HepG2 (cell line): ENCODE results near the gene SYNGR1. TPM values are rescaled to one million over a fixed set of nuclear protein-coding genes. Genes with fewer than 3 reads are reported as not detected.

Experiments
- CEBPB ChIP-seq: IDR thresholded peaks from 2 replicates; pipeline ENCODE4 v1.6.1; 2011; ENCODE audit warnings: low read depth, low read length, improper control_type of control experiment, borderline replicate concordance
- HOXA3 ChIP-seq: sonication (generic); formaldehyde crosslinking; IDR thresholded peaks from 2 replicates; pipeline ENCODE4 v1.5.0; 2020; ENCODE audit warnings: missing genetic modification reagents
- MEF2D ChIP-seq: sonication (generic); formaldehyde crosslinking; IDR thresholded peaks from 2 replicates; pipeline ENCODE4 v1.5.1; 2020; ENCODE audit warnings: mild to moderate bottlenecking, missing genetic modification reagents
- ZNF263 ChIP-seq: sonication (generic); formaldehyde crosslinking; IDR thresholded peaks from 2 replicates; pipeline ENCODE4 v1.4.0; 2020; ENCODE audit warnings: missing genetic modification reagents
- ZNF460 ChIP-seq: sonication (generic); formaldehyde crosslinking; IDR thresholded peaks from 2 replicates; pipeline ENCODE4 v1.5.1; 2020; ENCODE audit warnings: missing genetic modification reagents, mild to moderate bottlenecking, borderline replicate concordance
- ZNF556 ChIP-seq: sonication (generic); formaldehyde crosslinking; IDR thresholded peaks from 2 replicates; pipeline ENCODE4 v1.4.0; 2020; ENCODE audit warnings: mild to moderate bottlenecking, missing genetic modification reagents, borderline replicate concordance
- ZNF615 ChIP-seq: sonication (generic); formaldehyde crosslinking; IDR thresholded peaks from 2 replicates; pipeline ENCODE4 v1.5.0; 2020; ENCODE audit warnings: mild to moderate bottlenecking, missing genetic modification reagents, borderline replicate concordance
- polyA plus RNA-seq, 8 experiments: library from polyadenylated mRNA; depleted of rRNA in 3 of 8; stranded (reverse) in 7 of 8; unstranded in 1 of 8; fragments of >200 nt; fragmentation: Illumina TruSeq in 4 of 8; extraction: Trizol in 4 of 8; gene quantifications; 2 replicates each; pipeline versions ENCODE4 v1.2.1 to v1.2.3, GENCODE V29; 2011 to 2016; ENCODE audit warnings: low read depth in 4 of 8, missing spikeins in 1 of 8, mixed read lengths in 1 of 8; ENCODE audit not compliant: insufficient read depth in 1 of 8
- total RNA-seq, 5 experiments: library from RNA; depleted of rRNA; stranded (reverse); fragments of >200 nt; fragmentation: Illumina TruSeq; extraction: Trizol; gene quantifications; 2 replicates each; pipeline ENCODE4 v1.2.3, GENCODE V29; 2016; ENCODE audit warnings: low read depth in 1 of 5
- TF ChIP-seq, protein P1 (sequence below): sonication (generic); formaldehyde crosslinking; IDR thresholded peaks from 2 replicates; pipeline ENCODE4 v1.5.0; 2020; ENCODE audit warnings: mild to moderate bottlenecking, missing genetic modification reagents, borderline replicate concordance
- TF ChIP-seq, protein P2 (sequence below): sonication (generic); formaldehyde crosslinking; IDR thresholded peaks from 2 replicates; pipeline ENCODE4 v1.4.0; 2020; ENCODE audit warnings: missing genetic modification reagents
- TF ChIP-seq, protein P3 (sequence below): sonication (generic); formaldehyde crosslinking; IDR thresholded peaks from 2 replicates; pipeline ENCODE4 v1.5.0; 2020; ENCODE audit warnings: missing genetic modification reagents
- TF ChIP-seq, protein P4 (sequence below): sonication (generic); formaldehyde crosslinking; IDR thresholded peaks from 2 replicates; pipeline ENCODE4 v1.4.0; 2020; ENCODE audit warnings: missing genetic modification reagents
- TF ChIP-seq, protein P5 (sequence below): sonication (generic); formaldehyde crosslinking; IDR thresholded peaks from 2 replicates; pipeline ENCODE4 v1.8.0; 2023; ENCODE audit warnings: mild to moderate bottlenecking, missing genetic modification reagents
- TF ChIP-seq, protein P6 (sequence below): sonication (generic); formaldehyde crosslinking; IDR thresholded peaks from 2 replicates; pipeline ENCODE4 v1.4.0; 2020; ENCODE audit warnings: missing genetic modification reagents, borderline replicate concordance
- TF ChIP-seq, protein P7 (sequence below): IDR thresholded peaks from 2 replicates; pipeline ENCODE4 v1.6.1; 2018; ENCODE audit warnings: missing genetic modification reagents, mild to moderate bottlenecking, missing compliant biosample characterization

SYNGR1 gene
- total and polyA plus RNA-seq, 2 of the 13 experiments (the other 11 are each of a cell fraction or from before 2014, with no cell fraction given) = 0.27 to 2.7 TPM

DNA sequence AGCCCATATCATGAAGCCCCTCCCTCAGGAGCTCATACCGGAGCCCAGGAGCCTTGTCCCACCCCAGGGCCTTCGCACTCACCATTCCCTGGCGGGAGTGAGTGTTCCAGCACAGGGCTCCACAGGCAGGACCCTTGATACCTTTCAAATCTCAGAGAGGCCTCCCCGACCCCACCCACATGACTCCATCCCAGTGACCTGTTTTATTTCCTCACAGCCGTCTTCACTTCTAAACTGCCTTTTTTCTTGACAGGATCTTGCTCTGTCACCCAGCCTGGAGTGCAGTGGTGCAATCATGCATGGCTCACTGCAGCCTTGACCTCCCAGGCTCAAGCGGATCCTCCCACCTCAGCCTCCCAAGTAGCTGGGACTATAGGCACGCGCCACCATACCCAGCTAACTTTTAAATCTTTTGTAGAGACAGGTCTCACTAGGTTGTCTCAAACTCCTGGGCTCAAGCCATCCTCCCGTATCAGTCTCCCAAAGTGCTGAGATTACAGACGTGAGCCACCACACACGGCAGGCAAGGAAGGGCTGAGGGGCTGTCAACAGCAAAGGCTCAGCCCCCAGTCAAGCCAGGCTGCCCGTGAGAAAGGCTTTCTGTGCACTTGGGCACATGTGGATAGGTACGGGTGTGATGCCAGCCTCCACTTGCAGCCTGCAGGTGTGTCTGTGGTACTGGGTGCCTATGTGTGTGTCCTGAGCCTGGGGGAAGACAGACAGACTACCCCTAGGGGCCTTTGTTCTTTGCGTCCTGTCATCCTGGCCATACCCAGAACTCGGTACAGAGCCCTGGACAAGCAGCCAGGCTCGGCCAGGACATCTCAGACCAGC lies 39.7 kb upstream of the SYNGR1 start (continued):
- TF ChIP-seq, protein P1, sequence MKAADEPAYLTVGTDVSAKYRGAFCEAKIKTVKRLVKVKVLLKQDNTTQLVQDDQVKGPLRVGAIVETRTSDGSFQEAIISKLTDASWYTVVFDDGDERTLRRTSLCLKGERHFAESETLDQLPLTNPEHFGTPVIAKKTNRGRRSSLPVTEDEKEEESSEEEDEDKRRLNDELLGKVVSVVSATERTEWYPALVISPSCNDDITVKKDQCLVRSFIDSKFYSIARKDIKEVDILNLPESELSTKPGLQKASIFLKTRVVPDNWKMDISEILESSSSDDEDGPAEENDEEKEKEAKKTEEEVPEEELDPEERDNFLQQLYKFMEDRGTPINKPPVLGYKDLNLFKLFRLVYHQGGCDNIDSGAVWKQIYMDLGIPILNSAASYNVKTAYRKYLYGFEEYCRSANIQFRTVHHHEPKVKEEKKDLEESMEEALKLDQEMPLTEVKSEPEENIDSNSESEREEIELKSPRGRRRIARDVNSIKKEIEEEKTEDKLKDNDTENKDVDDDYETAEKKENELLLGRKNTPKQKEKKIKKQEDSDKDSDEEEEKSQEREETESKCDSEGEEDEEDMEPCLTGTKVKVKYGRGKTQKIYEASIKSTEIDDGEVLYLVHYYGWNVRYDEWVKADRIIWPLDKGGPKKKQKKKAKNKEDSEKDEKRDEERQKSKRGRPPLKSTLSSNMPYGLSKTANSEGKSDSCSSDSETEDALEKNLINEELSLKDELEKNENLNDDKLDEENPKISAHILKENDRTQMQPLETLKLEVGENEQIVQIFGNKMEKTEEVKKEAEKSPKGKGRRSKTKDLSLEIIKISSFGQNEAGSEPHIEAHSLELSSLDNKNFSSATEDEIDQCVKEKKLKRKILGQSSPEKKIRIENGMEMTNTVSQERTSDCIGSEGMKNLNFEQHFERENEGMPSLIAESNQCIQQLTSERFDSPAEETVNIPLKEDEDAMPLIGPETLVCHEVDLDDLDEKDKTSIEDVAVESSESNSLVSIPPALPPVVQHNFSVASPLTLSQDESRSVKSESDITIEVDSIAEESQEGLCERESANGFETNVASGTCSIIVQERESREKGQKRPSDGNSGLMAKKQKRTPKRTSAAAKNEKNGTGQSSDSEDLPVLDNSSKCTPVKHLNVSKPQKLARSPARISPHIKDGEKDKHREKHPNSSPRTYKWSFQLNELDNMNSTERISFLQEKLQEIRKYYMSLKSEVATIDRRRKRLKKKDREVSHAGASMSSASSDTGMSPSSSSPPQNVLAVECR (CRISPR knock-in tag) = peak; percentile 38; the same call in 1 of the 2 replicates
- TF ChIP-seq, protein P2, sequence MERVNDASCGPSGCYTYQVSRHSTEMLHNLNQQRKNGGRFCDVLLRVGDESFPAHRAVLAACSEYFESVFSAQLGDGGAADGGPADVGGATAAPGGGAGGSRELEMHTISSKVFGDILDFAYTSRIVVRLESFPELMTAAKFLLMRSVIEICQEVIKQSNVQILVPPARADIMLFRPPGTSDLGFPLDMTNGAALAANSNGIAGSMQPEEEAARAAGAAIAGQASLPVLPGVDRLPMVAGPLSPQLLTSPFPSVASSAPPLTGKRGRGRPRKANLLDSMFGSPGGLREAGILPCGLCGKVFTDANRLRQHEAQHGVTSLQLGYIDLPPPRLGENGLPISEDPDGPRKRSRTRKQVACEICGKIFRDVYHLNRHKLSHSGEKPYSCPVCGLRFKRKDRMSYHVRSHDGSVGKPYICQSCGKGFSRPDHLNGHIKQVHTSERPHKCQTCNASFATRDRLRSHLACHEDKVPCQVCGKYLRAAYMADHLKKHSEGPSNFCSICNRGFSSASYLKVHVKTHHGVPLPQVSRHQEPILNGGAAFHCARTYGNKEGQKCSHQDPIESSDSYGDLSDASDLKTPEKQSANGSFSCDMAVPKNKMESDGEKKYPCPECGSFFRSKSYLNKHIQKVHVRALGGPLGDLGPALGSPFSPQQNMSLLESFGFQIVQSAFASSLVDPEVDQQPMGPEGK (CRISPR knock-in tag) = no peak
- TF ChIP-seq, protein P3, sequence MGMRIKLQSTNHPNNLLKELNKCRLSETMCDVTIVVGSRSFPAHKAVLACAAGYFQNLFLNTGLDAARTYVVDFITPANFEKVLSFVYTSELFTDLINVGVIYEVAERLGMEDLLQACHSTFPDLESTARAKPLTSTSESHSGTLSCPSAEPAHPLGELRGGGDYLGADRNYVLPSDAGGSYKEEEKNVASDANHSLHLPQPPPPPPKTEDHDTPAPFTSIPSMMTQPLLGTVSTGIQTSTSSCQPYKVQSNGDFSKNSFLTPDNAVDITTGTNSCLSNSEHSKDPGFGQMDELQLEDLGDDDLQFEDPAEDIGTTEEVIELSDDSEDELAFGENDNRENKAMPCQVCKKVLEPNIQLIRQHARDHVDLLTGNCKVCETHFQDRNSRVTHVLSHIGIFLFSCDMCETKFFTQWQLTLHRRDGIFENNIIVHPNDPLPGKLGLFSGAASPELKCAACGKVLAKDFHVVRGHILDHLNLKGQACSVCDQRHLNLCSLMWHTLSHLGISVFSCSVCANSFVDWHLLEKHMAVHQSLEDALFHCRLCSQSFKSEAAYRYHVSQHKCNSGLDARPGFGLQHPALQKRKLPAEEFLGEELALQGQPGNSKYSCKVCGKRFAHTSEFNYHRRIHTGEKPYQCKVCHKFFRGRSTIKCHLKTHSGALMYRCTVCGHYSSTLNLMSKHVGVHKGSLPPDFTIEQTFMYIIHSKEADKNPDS (CRISPR knock-in tag) = 0 out of 2 replicates have a peak, but pooled peaks have one; percentile 3
- TF ChIP-seq MEF2D (CRISPR knock-in tag) (no peak), CEBPB (0 out of 2 replicates have a peak, but pooled peaks have one; percentile 2), HOXA3 (CRISPR knock-in tag) (no peak), ZNF615 (CRISPR knock-in tag) (no peak), ZNF460 (CRISPR knock-in tag) (peak; percentile 87; the same call in 1 of the 2 replicates), ZNF556 (CRISPR knock-in tag) (0 out of 2 replicates have a peak, but pooled peaks have one; percentile 25), ZNF263 (CRISPR knock-in tag) (peak; percentile 40; the same call in 1 of the 2 replicates)
- TF ChIP-seq, protein P4, sequence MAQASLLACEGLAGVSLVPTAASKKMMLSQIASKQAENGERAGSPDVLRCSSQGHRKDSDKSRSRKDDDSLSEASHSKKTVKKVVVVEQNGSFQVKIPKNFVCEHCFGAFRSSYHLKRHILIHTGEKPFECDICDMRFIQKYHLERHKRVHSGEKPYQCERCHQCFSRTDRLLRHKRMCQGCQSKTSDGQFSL (CRISPR knock-in tag) = no peak
- TF ChIP-seq, protein P5, sequence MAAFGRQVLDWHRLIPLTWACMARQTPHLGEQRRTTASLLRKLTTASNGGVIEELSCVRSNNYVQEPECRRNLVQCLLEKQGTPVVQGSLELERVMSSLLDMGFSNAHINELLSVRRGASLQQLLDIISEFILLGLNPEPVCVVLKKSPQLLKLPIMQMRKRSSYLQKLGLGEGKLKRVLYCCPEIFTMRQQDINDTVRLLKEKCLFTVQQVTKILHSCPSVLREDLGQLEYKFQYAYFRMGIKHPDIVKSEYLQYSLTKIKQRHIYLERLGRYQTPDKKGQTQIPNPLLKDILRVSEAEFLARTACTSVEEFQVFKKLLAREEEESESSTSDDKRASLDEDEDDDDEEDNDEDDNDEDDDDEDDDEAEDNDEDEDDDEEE = 0 out of 2 replicates have a peak, but pooled peaks have one; percentile 25
- TF ChIP-seq, protein P6, sequence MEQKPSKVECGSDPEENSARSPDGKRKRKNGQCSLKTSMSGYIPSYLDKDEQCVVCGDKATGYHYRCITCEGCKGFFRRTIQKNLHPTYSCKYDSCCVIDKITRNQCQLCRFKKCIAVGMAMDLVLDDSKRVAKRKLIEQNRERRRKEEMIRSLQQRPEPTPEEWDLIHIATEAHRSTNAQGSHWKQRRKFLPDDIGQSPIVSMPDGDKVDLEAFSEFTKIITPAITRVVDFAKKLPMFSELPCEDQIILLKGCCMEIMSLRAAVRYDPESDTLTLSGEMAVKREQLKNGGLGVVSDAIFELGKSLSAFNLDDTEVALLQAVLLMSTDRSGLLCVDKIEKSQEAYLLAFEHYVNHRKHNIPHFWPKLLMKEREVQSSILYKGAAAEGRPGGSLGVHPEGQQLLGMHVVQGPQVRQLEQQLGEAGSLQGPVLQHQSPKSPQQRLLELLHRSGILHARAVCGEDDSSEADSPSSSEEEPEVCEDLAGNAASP = no peak
- TF ChIP-seq, protein P7, sequence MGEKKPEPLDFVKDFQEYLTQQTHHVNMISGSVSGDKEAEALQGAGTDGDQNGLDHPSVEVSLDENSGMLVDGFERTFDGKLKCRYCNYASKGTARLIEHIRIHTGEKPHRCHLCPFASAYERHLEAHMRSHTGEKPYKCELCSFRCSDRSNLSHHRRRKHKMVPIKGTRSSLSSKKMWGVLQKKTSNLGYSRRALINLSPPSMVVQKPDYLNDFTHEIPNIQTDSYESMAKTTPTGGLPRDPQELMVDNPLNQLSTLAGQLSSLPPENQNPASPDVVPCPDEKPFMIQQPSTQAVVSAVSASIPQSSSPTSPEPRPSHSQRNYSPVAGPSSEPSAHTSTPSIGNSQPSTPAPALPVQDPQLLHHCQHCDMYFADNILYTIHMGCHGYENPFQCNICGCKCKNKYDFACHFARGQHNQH (CRISPR knock-in tag) = no peak
